HG02571 (cell line): ENCODE measurements around the gene POLD2.

Experiments used
- ATAC-seq: cut with Tn5 transposase; IDR thresholded peaks from one replicate; pipeline ENCODE4 v1.9.1; 2021; ENCODE audit warnings: mild to moderate bottlenecking, moderate library complexity; ENCODE audit not compliant: unreplicated experiment

POLD2 gene

GRCh38 chr7:44084701-44085100 lies 38.6 kb downstream of the POLD2 start:
- ATAC-seq: no peak

GRCh38 chr7:44083796-44084195 lies 39.6 kb downstream of the POLD2 start:
- ATAC-seq: no peak

- peak; percentile 88 for ATAC-seq
Measured at GRCh38 chr7:44082541-44083207, 40.7 kb downstream of the POLD2 start.

- ATAC-seq: no peak
Measured at GRCh38 chr7:44081266-44081748, 42.0 kb downstream of the POLD2 start.

- no peak for ATAC-seq
Measured at GRCh38 chr7:44080686-44081265, 42.6 kb downstream of the POLD2 start.

GRCh38 chr7:44080118-44080517 lies 43.2 kb downstream of the POLD2 start:
- no peak for ATAC-seq

GRCh38 chr7:44079331-44080021 lies 43.9 kb downstream of the POLD2 start:
- ATAC-seq: no peak

GRCh38 chr7:44078521-44078920 lies 44.8 kb downstream of the POLD2 start:
- no peak for ATAC-seq

GRCh38 chr7:44077681-44078091 lies 45.7 kb downstream of the POLD2 start:
- ATAC-seq: no peak

- ATAC-seq: no peak
Measured at GRCh38 chr7:44077061-44077460, 46.3 kb downstream of the POLD2 start.

- ATAC-seq: no peak
Measured at GRCh38 chr7:44076101-44076895, 47.0 kb downstream of the POLD2 start.

GRCh38 chr7:44075296-44076075 lies 47.9 kb downstream of the POLD2 start:
- ATAC-seq: no peak

- ATAC-seq: no peak
Measured at GRCh38 chr7:44074349-44074695, 49.0 kb downstream of the POLD2 start.

GRCh38 chr7:44073664-44074348 lies 49.5 kb downstream of the POLD2 start:
- no peak for ATAC-seq

- no peak for ATAC-seq
Measured at GRCh38 chr7:44072364-44073231, 50.8 kb downstream of the POLD2 start.

- no peak for ATAC-seq
Measured at GRCh38 chr7:44071726-44072363, 51.5 kb downstream of the POLD2 start.

GRCh38 chr7:44068054-44068453 lies 55.3 kb downstream of the POLD2 start:
- ATAC-seq: no peak

GRCh38 chr7:44067064-44067951 lies 56.0 kb downstream of the POLD2 start:
- no peak for ATAC-seq
